NCI-H82 treated with DMSO at 0.1 percent for 48 hours (cell line): ENCODE measurements around the gene ARMC5.
"Not testable (repeated sequence)": the region's sequence is repeated elsewhere in the genome, so short reads cannot be mapped to it uniquely, and the experiment has no call there.

Source experiments
- DNase-seq: peaks from one replicate; lab custom pipeline; 2025; ENCODE audit not compliant: unreplicated experiment; lab: John Stamatoyannopoulos, UW

The ARMC5 gene

GRCh38 chr16:31430380-31431052 is 28.8 kb upstream of the ARMC5 start:
- no peak for DNase-seq

GRCh38 chr16:31435341-31436220 is 23.7 kb upstream of the ARMC5 start:
- DNase-seq: no peak

- no peak for DNase-seq
These were observed 22.9 kb upstream of the ARMC5 start for GRCh38 chr16:31436221-31437045.

- DNase-seq: no peak
These were observed 20.9 kb upstream of the ARMC5 start for GRCh38 chr16:31438414-31438813.

- DNase-seq: not testable (repeated sequence)
These were observed 20.3 kb upstream of the ARMC5 start for GRCh38 chr16:31439023-31439422.

GRCh38 chr16:31439519-31439918 is 19.8 kb upstream of the ARMC5 start:
- DNase-seq: no peak

GRCh38 chr16:31440516-31441184 is 18.7 kb upstream of the ARMC5 start:
- no peak for DNase-seq

GRCh38 chr16:31441956-31442355 is 17.3 kb upstream of the ARMC5 start:
- no peak for DNase-seq

GRCh38 chr16:31445931-31446330 is 13.4 kb upstream of the ARMC5 start:
- DNase-seq: not testable (repeated sequence)

GRCh38 chr16:31451201-31451600 is 8.1 kb upstream of the ARMC5 start:
- DNase-seq: no peak

GRCh38 chr16:31451681-31452351 is 7.5 kb upstream of the ARMC5 start:
- peak; percentile 52 for DNase-seq

GRCh38 chr16:31452631-31453106 is 6.6 kb upstream of the ARMC5 start:
- no peak for DNase-seq

- DNase-seq: no peak
These were observed 5.8 kb upstream of the ARMC5 start for GRCh38 chr16:31453255-31454204.

GRCh38 chr16:31455601-31456314 is 3.5 kb upstream of the ARMC5 start:
- DNase-seq: no peak

- no peak for DNase-seq
These were observed 2.3 kb upstream of the ARMC5 start for GRCh38 chr16:31456988-31457360.

- no peak for DNase-seq
These were observed 1.0 kb upstream of the ARMC5 start for GRCh38 chr16:31458073-31458843.

- peak; percentile 96 for DNase-seq
These were observed 633 bp downstream of the ARMC5 start for GRCh38 chr16:31459687-31460581.
